ENCODE measurements around the gene MORF4L1.
"Not testable (repeated sequence)": the region's sequence is repeated elsewhere in the genome, so short reads cannot be mapped to it uniquely, and the experiment has no call there.

MORF4L1 gene

DNA sequence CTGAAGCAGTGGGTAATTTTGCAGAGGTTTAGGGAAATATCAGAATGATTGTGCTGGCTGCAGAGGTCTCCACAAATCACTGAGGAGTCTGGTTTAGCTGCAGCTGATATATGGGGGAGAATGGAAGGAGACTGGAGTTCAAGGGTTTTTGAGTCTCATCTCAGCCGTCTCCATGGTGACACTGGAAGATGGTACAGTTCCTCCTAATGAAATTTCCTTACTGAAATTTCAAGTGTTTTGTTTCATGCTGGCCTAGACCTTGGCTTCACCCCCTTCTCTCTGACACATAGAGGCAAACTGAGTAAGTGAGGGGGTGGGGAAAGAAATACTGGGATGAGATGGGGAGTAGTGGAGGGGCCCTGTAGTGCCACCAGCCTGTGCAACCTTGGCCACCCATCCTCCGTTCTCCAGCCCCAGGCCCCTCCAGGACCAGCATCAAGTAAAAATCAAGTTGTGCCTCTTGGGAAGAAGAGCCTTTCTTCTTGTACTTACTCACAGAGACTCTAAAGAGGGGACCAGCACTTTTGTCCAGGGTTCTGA is 17.8 kb upstream of the MORF4L1 start:
- no peaks in the 10 kb centered on the region for H3K9me2 ChIP-seq (replicated peaks; ENCODE audit: insufficient read depth, low read length)
- no peaks in the 10 kb centered on the region for H3F3A ChIP-seq (ENCODE audit: insufficient read depth)
- H3K36me3 ChIP-seq (ENCODE audit: low read length) = no peaks in the 10 kb centered on the region
- TF ChIP-seq CTCF (IDR thresholded peaks at IDR 0.05; ENCODE audit: insufficient read depth, low read length, poor library complexity, severe bottlenecking) (no peak), EZH2phosphoT487 (conservative IDR thresholded peaks at IDR 0.05; ENCODE audit: low read length) (no peak)
- H3K9me3 ChIP-seq (ENCODE audit: insufficient read depth, low read length) = no peaks in the 10 kb centered on the region
- no peak overlapping the region for H3K27ac ChIP-seq (ENCODE audit: low read depth, low read length)
- H3K4me3 ChIP-seq (ENCODE audit: insufficient read depth, low read length, poor library complexity, severe bottlenecking) = no peak overlapping the region
- H4K20me1 ChIP-seq (ENCODE audit: low read depth, low read length) = no peaks in the 10 kb centered on the region
- no peaks in the 10 kb centered on the region for H3K79me2 ChIP-seq (ENCODE audit: insufficient read depth, low read length)
- no peaks in the 10 kb centered on the region for H3K27me3 ChIP-seq (ENCODE audit: low read length)
- no peak overlapping the region for H2AFZ ChIP-seq (ENCODE audit: low read depth, low read length, severe bottlenecking)
- no peak overlapping the region for H3K9ac ChIP-seq (ENCODE audit: low read length)
- no peak overlapping the region for H3K4me2 ChIP-seq (ENCODE audit: low read depth, low read length, poor library complexity, severe bottlenecking)

GRCh38 chr15:78855746-78856145 is 16.9 kb upstream of the MORF4L1 start:
- no peaks in the 10 kb centered on the region for H3K9me3 ChIP-seq (ENCODE audit: insufficient read depth, low read length)
- H3K4me2 ChIP-seq (ENCODE audit: low read depth, low read length, poor library complexity, severe bottlenecking) = no peak overlapping the region
- no peak overlapping the region for H2AFZ ChIP-seq (ENCODE audit: low read depth, low read length, severe bottlenecking)
- no peaks in the 10 kb centered on the region for H3K79me2 ChIP-seq (ENCODE audit: insufficient read depth, low read length)
- H3K27me3 ChIP-seq (ENCODE audit: low read length) = no peaks in the 10 kb centered on the region
- TF ChIP-seq CTCF (IDR thresholded peaks at IDR 0.05; ENCODE audit: insufficient read depth, low read length, poor library complexity, severe bottlenecking) (no peak), EZH2phosphoT487 (conservative IDR thresholded peaks at IDR 0.05; ENCODE audit: low read length) (no peak)
- H4K20me1 ChIP-seq (ENCODE audit: low read depth, low read length) = no peaks in the 10 kb centered on the region
- no peak overlapping the region for H3K27ac ChIP-seq (ENCODE audit: low read depth, low read length)
- no peaks in the 10 kb centered on the region for H3K9me2 ChIP-seq (replicated peaks; ENCODE audit: insufficient read depth, low read length)
- H3K4me3 ChIP-seq (ENCODE audit: insufficient read depth, low read length, poor library complexity, severe bottlenecking) = no peak overlapping the region
- no peaks in the 10 kb centered on the region for H3K36me3 ChIP-seq (ENCODE audit: low read length)
- no peak overlapping the region for H3K9ac ChIP-seq (ENCODE audit: low read length)
- H3F3A ChIP-seq (ENCODE audit: insufficient read depth) = no peaks in the 10 kb centered on the region

DNA sequence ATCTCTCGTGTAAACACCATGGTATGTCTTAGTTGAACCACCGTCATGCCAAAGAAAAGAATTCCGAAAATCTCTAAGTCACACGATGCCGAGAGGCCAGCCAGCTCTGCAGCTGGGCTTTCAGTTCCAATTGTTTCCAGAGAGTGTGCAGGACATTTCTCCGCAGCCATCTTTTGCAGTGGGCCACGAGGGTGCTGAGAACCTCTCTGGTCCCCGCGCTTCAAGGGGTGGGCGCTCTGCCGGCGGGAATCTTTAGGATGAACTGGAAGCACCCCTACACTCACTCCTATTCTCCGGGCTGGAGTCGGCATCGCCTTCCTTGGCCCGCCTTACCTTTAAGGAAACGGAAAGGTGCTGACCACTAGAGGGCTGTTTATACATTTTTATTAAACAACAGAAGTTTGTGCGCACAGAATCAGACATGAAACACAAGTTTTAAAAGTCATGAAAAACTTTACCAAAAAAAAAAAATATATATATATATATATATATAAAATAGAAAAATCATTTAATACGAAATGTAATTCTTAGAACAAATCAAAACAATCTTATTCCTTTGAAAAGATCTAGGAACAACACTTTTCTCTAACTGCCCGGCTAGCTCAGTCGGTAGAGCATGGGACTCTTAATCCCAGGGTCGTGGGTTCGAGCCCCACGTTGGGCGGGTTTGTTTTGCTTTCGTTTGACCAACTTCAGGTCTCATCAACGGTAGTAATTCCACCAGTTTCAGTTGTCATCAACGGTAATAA is 12.5 kb upstream of the MORF4L1 start:
- H3K9me2 ChIP-seq (replicated peaks; ENCODE audit: insufficient read depth, low read length) = no peaks in the 10 kb centered on the region
- peak overlapping the region; percentile 50 for H3K4me3 ChIP-seq (ENCODE audit: insufficient read depth, low read length, poor library complexity, severe bottlenecking)
- no peaks in the 10 kb centered on the region for H3K27me3 ChIP-seq (ENCODE audit: low read length)
- no peak overlapping the region for H3K27ac ChIP-seq (ENCODE audit: low read depth, low read length)
- H3K36me3 ChIP-seq (ENCODE audit: low read length) = no peaks in the 10 kb centered on the region
- H3K79me2 ChIP-seq (ENCODE audit: insufficient read depth, low read length) = no peaks in the 10 kb centered on the region
- peak overlapping the region; percentile 89 for H2AFZ ChIP-seq (ENCODE audit: low read depth, low read length, severe bottlenecking)
- no peaks in the 10 kb centered on the region for H3K9me3 ChIP-seq (ENCODE audit: insufficient read depth, low read length)
- TF ChIP-seq CTCF (IDR thresholded peaks at IDR 0.05; ENCODE audit: insufficient read depth, low read length, poor library complexity, severe bottlenecking) (peak; percentile 36), EZH2phosphoT487 (conservative IDR thresholded peaks at IDR 0.05; ENCODE audit: low read length) (no peak)
- no peaks in the 10 kb centered on the region for H4K20me1 ChIP-seq (ENCODE audit: low read depth, low read length)
- peak overlapping the region; percentile 28; the same call in 1 of the 2 replicates for H3K9ac ChIP-seq (ENCODE audit: low read length)
- peak overlapping the region; percentile 48 for H3K4me2 ChIP-seq (ENCODE audit: low read depth, low read length, poor library complexity, severe bottlenecking)
- no peaks in the 10 kb centered on the region for H3F3A ChIP-seq (ENCODE audit: insufficient read depth)

DNA sequence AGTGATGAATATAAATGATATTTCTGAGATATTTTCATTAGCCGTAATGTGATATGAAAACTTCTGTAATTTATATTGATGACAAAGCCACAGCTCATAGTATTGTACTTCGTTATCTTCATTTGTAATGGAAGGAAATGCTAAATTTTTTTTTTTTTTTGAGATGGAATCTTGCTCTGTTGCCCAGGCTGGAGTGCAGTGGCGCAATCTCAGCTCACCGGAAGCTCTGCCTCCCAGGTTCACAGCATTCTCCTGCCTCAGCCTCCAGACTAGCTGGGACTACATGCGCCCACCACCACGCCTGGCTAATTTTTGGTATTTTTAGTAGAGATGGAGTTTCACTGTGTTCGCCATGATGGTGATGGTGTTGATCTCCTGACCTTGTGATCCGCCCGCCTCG is 7.1 kb upstream of the MORF4L1 start:
- not testable (repeated sequence) for H4K20me1 ChIP-seq (ENCODE audit: low read depth, low read length); H3K27ac ChIP-seq (ENCODE audit: low read depth, low read length); H3K27me3 ChIP-seq (ENCODE audit: low read length); H3K9me3 ChIP-seq (ENCODE audit: insufficient read depth, low read length); H3K4me2 ChIP-seq (ENCODE audit: low read depth, low read length, poor library complexity, severe bottlenecking); H3K9me2 ChIP-seq (replicated peaks; ENCODE audit: insufficient read depth, low read length); H2AFZ ChIP-seq (ENCODE audit: low read depth, low read length, severe bottlenecking); H3K36me3 ChIP-seq (ENCODE audit: low read length); H3F3A ChIP-seq (ENCODE audit: insufficient read depth); H3K9ac ChIP-seq (ENCODE audit: low read length); H3K4me3 ChIP-seq (ENCODE audit: insufficient read depth, low read length, poor library complexity, severe bottlenecking); H3K79me2 ChIP-seq (ENCODE audit: insufficient read depth, low read length)

- not testable (repeated sequence) for H3K27ac ChIP-seq (ENCODE audit: low read depth, low read length); H3K9ac ChIP-seq (ENCODE audit: low read length); H4K20me1 ChIP-seq (ENCODE audit: low read depth, low read length); H3K9me2 ChIP-seq (replicated peaks; ENCODE audit: insufficient read depth, low read length); H2AFZ ChIP-seq (ENCODE audit: low read depth, low read length, severe bottlenecking); H3K4me2 ChIP-seq (ENCODE audit: low read depth, low read length, poor library complexity, severe bottlenecking); H3K79me2 ChIP-seq (ENCODE audit: insufficient read depth, low read length); H3F3A ChIP-seq (ENCODE audit: insufficient read depth); H3K4me3 ChIP-seq (ENCODE audit: insufficient read depth, low read length, poor library complexity, severe bottlenecking); H3K27me3 ChIP-seq (ENCODE audit: low read length); H3K36me3 ChIP-seq (ENCODE audit: low read length); H3K9me3 ChIP-seq (ENCODE audit: insufficient read depth, low read length)
Measured at GRCh38 chr15:78866031-78866430, 6.7 kb upstream of the MORF4L1 start.

All from SU-DHL-6 (cell line).